Measurements from ENCODE around the gene THEMIS2.

Gene THEMIS2

DNA sequence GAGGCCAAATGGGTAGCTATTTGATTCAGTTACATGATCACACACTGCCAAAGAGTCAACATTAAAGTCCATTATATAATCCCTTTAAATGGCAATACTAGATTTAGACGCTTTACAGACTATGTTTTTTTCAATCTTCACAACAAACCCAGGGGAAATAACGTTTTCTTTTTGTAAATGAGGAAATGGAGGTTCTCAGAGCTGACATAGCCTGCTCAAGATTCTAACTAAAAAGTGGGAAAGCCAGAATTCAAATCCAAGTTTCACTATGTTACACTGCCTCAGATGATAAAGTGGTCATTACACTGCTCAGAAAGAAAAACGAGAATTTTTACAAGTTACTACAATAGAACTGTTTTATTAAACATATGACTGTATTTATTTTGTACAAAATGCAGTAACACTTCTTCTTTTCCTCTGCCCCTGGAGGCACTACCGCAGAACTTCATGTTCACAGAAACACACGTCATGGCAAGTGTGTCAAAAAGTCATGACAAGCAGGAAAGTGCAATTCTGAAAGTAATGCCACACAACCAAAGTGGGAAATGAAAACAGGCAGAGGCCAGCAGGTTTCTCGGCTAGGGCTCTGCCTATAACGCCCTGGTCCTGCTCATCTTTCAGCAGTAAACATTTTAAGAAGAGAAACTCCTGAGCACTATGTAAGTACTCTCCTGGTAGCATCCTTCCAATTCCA lies 19.0 kb downstream of the THEMIS2 start:
- no peak overlapping the region for H3K4me3 ChIP-seq (ENCODE audit: low read depth, low read length)
- DNase-seq (ENCODE audit: low read depth), result no peak
- TF ChIP-seq, protein P1, sequence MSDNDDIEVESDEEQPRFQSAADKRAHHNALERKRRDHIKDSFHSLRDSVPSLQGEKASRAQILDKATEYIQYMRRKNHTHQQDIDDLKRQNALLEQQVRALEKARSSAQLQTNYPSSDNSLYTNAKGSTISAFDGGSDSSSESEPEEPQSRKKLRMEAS (IDR thresholded peaks at IDR 0.05; ENCODE audit: low read depth, low read length), result no peak
- TF ChIP-seq POLR2A (IDR thresholded peaks at IDR 0.05; ENCODE audit: extremely low read depth, insufficient read length) (no peak), MYC (IDR thresholded peaks at IDR 0.05; ENCODE audit: low read depth, low read length) (no peak)

DNA sequence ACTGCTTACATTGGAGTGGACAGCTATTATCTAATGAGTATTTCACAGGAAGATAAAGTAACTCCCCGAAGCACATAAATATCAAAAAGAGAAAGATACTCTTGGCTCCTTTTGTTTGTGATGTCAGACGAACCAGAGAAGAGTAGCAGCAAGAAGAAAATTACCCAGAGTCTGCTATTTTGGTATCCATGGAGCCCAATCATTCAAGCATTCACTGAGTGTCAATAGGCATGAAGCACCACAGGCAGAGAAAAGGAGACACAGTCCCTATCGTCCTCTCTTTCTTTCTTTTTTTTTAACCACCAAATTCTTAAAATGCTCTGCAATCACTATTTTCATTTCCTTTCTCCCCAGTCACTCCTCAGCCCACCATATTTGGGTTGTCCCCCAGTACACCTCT lies 22.2 kb downstream of the THEMIS2 start:
- no peak for DNase-seq (ENCODE audit: low read depth)
- TF ChIP-seq MYC (IDR thresholded peaks at IDR 0.05; ENCODE audit: low read depth, low read length) (no peak), POLR2A (IDR thresholded peaks at IDR 0.05; ENCODE audit: extremely low read depth, insufficient read length) (no peak)
- TF ChIP-seq, protein P1 (IDR thresholded peaks at IDR 0.05; ENCODE audit: low read depth, low read length), result no peak
- TF ChIP-seq, protein P2, sequence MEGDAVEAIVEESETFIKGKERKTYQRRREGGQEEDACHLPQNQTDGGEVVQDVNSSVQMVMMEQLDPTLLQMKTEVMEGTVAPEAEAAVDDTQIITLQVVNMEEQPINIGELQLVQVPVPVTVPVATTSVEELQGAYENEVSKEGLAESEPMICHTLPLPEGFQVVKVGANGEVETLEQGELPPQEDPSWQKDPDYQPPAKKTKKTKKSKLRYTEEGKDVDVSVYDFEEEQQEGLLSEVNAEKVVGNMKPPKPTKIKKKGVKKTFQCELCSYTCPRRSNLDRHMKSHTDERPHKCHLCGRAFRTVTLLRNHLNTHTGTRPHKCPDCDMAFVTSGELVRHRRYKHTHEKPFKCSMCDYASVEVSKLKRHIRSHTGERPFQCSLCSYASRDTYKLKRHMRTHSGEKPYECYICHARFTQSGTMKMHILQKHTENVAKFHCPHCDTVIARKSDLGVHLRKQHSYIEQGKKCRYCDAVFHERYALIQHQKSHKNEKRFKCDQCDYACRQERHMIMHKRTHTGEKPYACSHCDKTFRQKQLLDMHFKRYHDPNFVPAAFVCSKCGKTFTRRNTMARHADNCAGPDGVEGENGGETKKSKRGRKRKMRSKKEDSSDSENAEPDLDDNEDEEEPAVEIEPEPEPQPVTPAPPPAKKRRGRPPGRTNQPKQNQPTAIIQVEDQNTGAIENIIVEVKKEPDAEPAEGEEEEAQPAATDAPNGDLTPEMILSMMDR (IDR thresholded peaks at IDR 0.05; ENCODE audit: low read depth, low read length), result no peak

DNA sequence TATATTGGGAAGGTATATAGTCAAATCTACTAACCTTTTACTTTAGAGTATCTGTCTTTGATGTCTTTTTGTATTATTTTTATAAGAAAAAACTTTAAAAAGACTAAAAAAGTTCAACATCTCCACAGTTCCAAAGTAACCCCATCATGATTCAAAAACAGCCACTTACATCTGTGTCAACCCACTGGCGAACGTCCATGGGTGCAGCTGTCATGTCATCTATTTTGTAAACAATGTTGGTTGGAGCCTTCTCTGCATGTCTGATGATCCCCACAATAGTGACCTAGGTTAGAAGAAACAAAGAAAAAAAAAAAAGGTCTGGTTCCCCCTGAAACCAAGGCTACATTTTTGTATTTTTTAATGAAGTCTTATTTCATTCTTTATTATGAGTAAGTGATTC lies 34.4 kb downstream of the THEMIS2 start:
- H3K4me3 ChIP-seq (ENCODE audit: low read depth, low read length), result no peak overlapping the region
- DNase-seq (ENCODE audit: low read depth), result no peak
- TF ChIP-seq, protein P1 (IDR thresholded peaks at IDR 0.05; ENCODE audit: low read depth, low read length), result no peak
- TF ChIP-seq, protein P2 (IDR thresholded peaks at IDR 0.05; ENCODE audit: low read depth, low read length), result no peak
- TF ChIP-seq POLR2A (IDR thresholded peaks at IDR 0.05; ENCODE audit: extremely low read depth, insufficient read length) (no peak), MYC (IDR thresholded peaks at IDR 0.05; ENCODE audit: low read depth, low read length) (no peak)

More for the DNA sequence above, 22.2 kb downstream of the THEMIS2 start:
- no peak overlapping the region for H3K4me3 ChIP-seq (ENCODE audit: low read depth, low read length)

- no peak for DNase-seq (ENCODE audit: low read depth)
- TF ChIP-seq POLR2A (IDR thresholded peaks at IDR 0.05; ENCODE audit: extremely low read depth, insufficient read length) (no peak), MYC (IDR thresholded peaks at IDR 0.05; ENCODE audit: low read depth, low read length) (no peak)
- TF ChIP-seq, protein P1 (IDR thresholded peaks at IDR 0.05; ENCODE audit: low read depth, low read length), result no peak
- TF ChIP-seq, protein P2 (IDR thresholded peaks at IDR 0.05; ENCODE audit: low read depth, low read length), result no peak
- H3K4me3 ChIP-seq (ENCODE audit: low read depth, low read length), result peak overlapping the region; percentile 2
Observed at GRCh38 chr1:27912429-27912828, 40.1 kb downstream of the THEMIS2 start.

DNA sequence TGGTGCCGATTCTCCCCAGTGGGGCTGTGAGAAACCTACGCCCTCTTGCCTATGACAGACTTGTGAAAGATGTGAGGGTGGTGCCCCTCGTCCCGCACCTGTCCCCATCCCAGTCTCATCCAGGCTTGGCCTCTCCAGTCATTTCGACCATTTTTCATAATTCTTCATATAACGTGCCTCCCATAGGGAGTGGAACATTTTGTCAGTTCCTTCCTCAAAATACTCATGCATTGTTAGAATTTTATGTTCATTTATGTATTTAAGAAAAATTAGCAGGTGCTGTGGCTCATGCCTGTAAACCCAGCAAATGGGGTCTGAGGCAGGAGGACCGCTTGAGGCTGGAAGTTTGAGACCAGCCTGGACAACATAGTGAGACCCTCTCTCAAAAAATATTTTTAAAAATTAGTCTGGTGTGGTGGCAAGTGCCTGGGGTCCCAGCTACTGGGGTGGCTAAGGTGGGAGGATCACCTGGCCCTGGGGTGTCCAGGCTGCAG lies 42.8 kb downstream of the THEMIS2 start:
- H3K4me3 ChIP-seq (ENCODE audit: low read depth, low read length), result no peak overlapping the region
- DNase-seq (ENCODE audit: low read depth), result no peak
- TF ChIP-seq MYC (IDR thresholded peaks at IDR 0.05; ENCODE audit: low read depth, low read length), result no peak
- TF ChIP-seq, protein P2 (IDR thresholded peaks at IDR 0.05; ENCODE audit: low read depth, low read length), result no peak

- DNase-seq (ENCODE audit: low read depth), result no peak
- no peak overlapping the region for H3K4me3 ChIP-seq (ENCODE audit: low read depth, low read length)
- TF ChIP-seq POLR2A (IDR thresholded peaks at IDR 0.05; ENCODE audit: extremely low read depth, insufficient read length), result no peak
- TF ChIP-seq, protein P1 (IDR thresholded peaks at IDR 0.05; ENCODE audit: low read depth, low read length), result no peak
- TF ChIP-seq MYC (IDR thresholded peaks at IDR 0.05; ENCODE audit: low read depth, low read length), result no peak
Observed at GRCh38 chr1:27922272-27922671, 49.9 kb downstream of the THEMIS2 start.

Data from NB4 (cell line).